BJ (cell line): ENCODE data around the gene P2RY12. TPM values are rescaled to one million over a fixed set of nuclear protein-coding genes. Genes with fewer than 3 reads are reported as not detected.

Experiments used
- CTCF ChIA-PET: fragments of 350-600 bp; formaldehyde crosslinking; extraction: SDS; loops from one replicate; lab custom pipeline; 2021; ENCODE audit warnings: antibody characterized with exemption, inconsistent platforms; lab: Yijun Ruan, JAX
- POLR2A ChIA-PET: fragments of 300-600 bp; sonication (Branson Sonifier 250); formaldehyde crosslinking; extraction: SDS; loops from one replicate; lab custom pipeline; 2021; ENCODE audit warnings: antibody characterized with exemption; lab: Charles Lee
- DNase-seq: peaks from one replicate; pipeline ENCODE4 v3.0.0-alpha.2; 2011; ENCODE audit warnings: low read depth
- H3K27me3 ChIP-seq: 2 replicates; pipeline ENCODE4 v1.6.0; 2011; ENCODE audit warnings: low read length; ENCODE audit not compliant: control insufficient read depth, insufficient read depth
- H3K36me3 ChIP-seq: 2 replicates; pipeline ENCODE4 v1.5.1; 2011; ENCODE audit warnings: low read length; ENCODE audit not compliant: control insufficient read depth, insufficient read depth
- H3K4me3 ChIP-seq: 2 replicates; pipeline ENCODE4 v1.5.1; 2011; ENCODE audit warnings: low read depth, mild to moderate bottlenecking, control low read depth, low read length
- CTCF ChIP-seq: IDR thresholded peaks from 2 replicates; pipeline ENCODE4 v1.5.1; 2011; ENCODE audit warnings: low read depth, mild to moderate bottlenecking, control low read depth, inconsistent platforms, low read length, moderate library complexity; ENCODE audit not compliant: insufficient read depth
- polyA plus RNA-seq: library from polyadenylated mRNA; depleted of rRNA; stranded (reverse); fragments of >200 nt; gene quantifications from 2 replicates; pipeline ENCODE4 v1.2.3, GENCODE V29; 2011

P2RY12 gene
- polyA plus RNA-seq, 1 experiment, result not detected

DNA sequence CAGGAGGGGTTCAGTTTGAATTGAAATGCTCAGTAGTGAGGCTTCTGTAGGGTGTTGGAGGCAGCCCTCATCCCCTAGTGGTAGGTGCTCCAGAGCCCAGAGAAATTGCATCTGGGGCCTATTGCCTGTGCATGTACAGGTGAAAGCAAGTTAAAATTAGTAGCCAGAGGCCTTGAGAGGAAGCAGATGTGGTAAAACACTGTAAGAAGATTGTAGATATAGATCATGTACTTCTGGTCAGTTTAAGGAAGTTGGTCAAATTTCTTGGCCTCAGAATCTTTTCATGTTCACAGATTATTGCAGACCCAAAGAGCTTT lies 41.7 kb upstream of the P2RY12 start:
- TF ChIP-seq CTCF, result no peak
- CTCF ChIA-PET, result interaction anchor here (0.6 to 0.9 kb wide), 2 partner anchors 48 to 134 kb away, joined by 3 to 4 read pairs; no protein-coding TSS in a partner anchor
- POLR2A ChIA-PET, result no interaction called here

GRCh38 chr3:151425627-151426340 lies 41.2 kb upstream of the P2RY12 start:
- no peak for DNase-seq
- H3K4me3 ChIP-seq, result no peak overlapping the region
- H3K36me3 ChIP-seq, result no peaks in the 10 kb centered on the region
- TF ChIP-seq CTCF, result peak; percentile 17; the same call in 1 of the 2 replicates
- no peaks in the 10 kb centered on the region for H3K27me3 ChIP-seq
- ChIA-PET CTCF (interaction anchor here (0.6 to 0.9 kb wide), 4 partner anchors 8 to 133 kb away, joined by 3 to 4 read pairs (median 3); no protein-coding TSS in a partner anchor), POLR2A (no interaction called here)

More for the DNA sequence above, 41.7 kb upstream of the P2RY12 start:
- Histone ChIP-seq H3K4me3 (no peak overlapping the region), H3K36me3 (no peaks in the 10 kb centered on the region), H3K27me3 (no peaks in the 10 kb centered on the region)
- DNase-seq, result no peak

DNA sequence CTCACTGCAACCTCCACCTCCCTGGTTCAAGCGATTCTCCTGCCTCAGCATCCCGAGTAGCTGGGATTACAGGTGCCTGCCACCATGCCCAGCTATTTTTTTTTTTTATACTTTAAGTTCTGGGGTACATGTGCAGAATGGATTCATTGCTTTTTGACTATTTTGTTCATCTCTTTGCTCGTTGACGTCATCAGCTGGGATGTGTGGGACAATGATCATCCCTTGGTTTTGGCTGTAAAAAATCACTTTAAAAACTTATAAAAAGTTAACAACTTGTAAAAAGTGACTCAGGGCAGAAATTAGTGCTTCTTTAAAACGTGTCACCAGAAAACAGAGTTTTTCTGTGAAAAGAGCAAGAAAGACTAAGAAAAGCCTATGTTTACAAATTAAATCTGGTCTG lies 38.5 kb upstream of the P2RY12 start:
- POLR2A ChIA-PET, result interaction anchor here (0.7 kb wide), 1 partner anchor 19 kb away, joined by 7 read pairs; no protein-coding TSS in a partner anchor

DNA sequence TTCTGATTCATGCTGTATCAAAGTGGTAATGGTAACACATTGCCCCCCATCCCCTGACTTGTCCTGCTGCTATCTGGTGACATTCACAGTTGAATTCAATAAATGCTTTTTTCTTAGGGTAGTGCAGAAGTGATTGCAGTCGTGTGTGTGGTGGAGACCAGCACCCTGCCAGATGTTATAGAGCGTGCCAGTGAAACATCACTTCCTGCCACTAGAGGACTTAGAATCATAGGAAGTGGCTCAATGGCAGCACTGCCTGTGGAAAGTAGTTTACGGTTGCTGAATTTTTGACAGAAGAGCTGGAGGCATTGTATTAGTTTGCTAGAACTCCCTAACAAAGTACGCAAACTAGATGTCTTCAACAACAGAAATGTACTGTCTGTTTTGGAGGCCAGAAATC lies 37.4 kb upstream of the P2RY12 start:
- no peak for TF ChIP-seq CTCF
- Histone ChIP-seq H3K36me3 (no peaks in the 10 kb centered on the region), H3K27me3 (no peaks in the 10 kb centered on the region), H3K4me3 (no peak overlapping the region)
- ChIA-PET POLR2A (no interaction called here), CTCF (interaction anchor here (1.1 to 2.6 kb wide), 3 partner anchors 11 to 128 kb away, joined by 3 to 7 read pairs (median 5); no protein-coding TSS in a partner anchor)
- no peak for DNase-seq

More for the DNA sequence above, 38.5 kb upstream of the P2RY12 start:
- Histone ChIP-seq H3K4me3 (no peak overlapping the region), H3K36me3 (no peaks in the 10 kb centered on the region), H3K27me3 (no peaks in the 10 kb centered on the region)
- TF ChIP-seq CTCF, result no peak
- no peak for DNase-seq
- CTCF ChIA-PET, result interaction anchor here (0.7 to 2.6 kb wide), 2 partner anchors 14 to 17 kb away, joined by 4 to 7 read pairs; no protein-coding TSS in a partner anchor

GRCh38 chr3:151419806-151420205 lies 35.3 kb upstream of the P2RY12 start:
- no peaks in the 10 kb centered on the region for H3K36me3 ChIP-seq
- H3K4me3 ChIP-seq, result no peak overlapping the region
- CTCF ChIA-PET, result no interaction called here
- POLR2A ChIA-PET, result no interaction called here
- no peak for DNase-seq
- TF ChIP-seq CTCF, result no peak
- H3K27me3 ChIP-seq, result no peaks in the 10 kb centered on the region
